VCaP (cell line): ENCODE data around the gene LY6G6C.

Source experiments
- H3K27ac ChIP-seq: fragments of 450-650 bp; 2 replicates; pipeline ENCODE4 v1.5.1; 2017
- TF ChIP-seq, protein P1 (sequence below): fragments of 450-650 bp; conservative IDR thresholded peaks from 2 replicates; pipeline ENCODE4 v1.5.1; 2017; ENCODE audit warnings: mild to moderate bottlenecking, moderate library complexity

The LY6G6C gene

DNA sequence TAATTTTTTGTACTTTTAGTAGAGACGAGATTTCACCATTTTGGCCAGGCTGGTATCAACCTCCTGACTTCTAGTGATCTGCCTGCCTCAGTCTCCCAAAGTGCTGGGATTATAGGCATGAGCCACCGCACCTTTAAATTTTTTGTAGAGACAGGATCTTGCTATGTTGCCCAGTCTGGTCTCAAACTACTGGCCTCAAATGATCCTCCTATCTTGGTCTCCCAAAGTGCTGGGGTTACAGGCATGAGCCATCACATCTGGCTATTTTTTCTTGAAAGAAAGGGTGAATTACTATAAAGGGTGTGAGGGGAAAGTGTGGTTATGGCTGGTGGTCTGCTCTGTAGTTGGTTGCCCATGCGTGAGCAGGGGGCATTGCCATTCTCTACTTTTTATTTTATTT, 13.3 kb downstream of the LY6G6C start:
- TF ChIP-seq, protein P1, sequence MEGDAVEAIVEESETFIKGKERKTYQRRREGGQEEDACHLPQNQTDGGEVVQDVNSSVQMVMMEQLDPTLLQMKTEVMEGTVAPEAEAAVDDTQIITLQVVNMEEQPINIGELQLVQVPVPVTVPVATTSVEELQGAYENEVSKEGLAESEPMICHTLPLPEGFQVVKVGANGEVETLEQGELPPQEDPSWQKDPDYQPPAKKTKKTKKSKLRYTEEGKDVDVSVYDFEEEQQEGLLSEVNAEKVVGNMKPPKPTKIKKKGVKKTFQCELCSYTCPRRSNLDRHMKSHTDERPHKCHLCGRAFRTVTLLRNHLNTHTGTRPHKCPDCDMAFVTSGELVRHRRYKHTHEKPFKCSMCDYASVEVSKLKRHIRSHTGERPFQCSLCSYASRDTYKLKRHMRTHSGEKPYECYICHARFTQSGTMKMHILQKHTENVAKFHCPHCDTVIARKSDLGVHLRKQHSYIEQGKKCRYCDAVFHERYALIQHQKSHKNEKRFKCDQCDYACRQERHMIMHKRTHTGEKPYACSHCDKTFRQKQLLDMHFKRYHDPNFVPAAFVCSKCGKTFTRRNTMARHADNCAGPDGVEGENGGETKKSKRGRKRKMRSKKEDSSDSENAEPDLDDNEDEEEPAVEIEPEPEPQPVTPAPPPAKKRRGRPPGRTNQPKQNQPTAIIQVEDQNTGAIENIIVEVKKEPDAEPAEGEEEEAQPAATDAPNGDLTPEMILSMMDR = no peak
- no peak overlapping the region for H3K27ac ChIP-seq

DNA sequence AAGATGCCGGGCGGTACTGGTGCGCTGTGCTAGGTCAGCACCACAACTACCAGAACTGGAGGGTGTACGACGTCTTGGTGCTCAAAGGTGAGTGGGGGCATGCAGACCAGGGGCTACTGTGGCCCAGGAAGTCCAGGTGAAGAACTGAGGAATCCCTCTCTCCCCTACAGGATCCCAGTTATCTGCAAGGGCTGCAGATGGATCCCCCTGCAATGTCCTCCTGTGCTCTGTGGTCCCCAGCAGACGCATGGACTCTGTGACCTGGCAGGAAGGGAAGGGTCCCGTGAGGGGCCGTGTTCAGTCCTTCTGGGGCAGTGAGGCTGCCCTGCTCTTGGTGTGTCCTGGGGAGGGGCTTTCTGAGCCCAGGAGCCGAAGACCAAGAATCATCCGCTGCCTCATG, 13.8 kb downstream of the LY6G6C start:
- H3K27ac ChIP-seq = no peak overlapping the region
- TF ChIP-seq, protein P1 = no peak

- no peak within 1 kb of the TSS for H3K27ac ChIP-seq
- TF ChIP-seq, protein P1 = no peak
Measured at GRCh38 chr6:31706599-31706998, 14.9 kb downstream of the LY6G6C start, which contains the start of gene LY6G6F. Gene LY6G6F (plus strand): TSS chr6:31706866. CDS start chr6:31706907, 41 bp downstream.

- TF ChIP-seq, protein P1 = no peak
Measured at GRCh38 chr6:31705931-31706330, 15.6 kb downstream of the LY6G6C start.

GRCh38 chr6:31702819-31703716, 18.5 kb downstream of the LY6G6C start, which contains the start of gene ABHD16A:
Gene ABHD16A (minus strand): TSS chr6:31703324. CDS start chr6:31703281, 43 bp downstream.
- TF ChIP-seq, protein P1 = no peak
- H3K27ac ChIP-seq = peak within 1 kb of the TSS; percentile 85

More at GRCh38 chr6:31705931-31706330, 15.6 kb downstream of the LY6G6C start:
- H3K27ac ChIP-seq = no peak overlapping the region

DNA sequence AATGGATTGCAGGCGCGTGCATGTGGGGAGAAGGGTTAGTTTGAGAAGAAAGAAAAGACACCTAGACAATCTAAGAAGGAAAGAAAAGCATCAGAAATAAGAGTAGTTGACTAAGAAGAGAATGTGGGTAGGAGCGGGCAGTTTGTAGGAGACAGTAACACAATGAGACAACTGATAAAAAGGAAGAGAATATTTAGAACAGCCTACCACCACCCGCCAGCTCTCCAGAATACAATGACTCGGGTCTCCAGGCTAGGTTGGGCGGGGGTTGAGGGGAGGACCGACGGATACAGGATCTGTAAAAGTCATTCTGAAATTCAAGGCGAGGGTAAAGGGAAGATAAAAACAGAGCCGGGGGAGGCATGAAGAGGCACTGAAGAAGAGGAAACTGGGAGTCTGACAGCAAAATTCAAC, 19.1 kb downstream of the LY6G6C start:
- H3K27ac ChIP-seq = peak overlapping the region; percentile 85
- TF ChIP-seq, protein P1 = no peak

GRCh38 chr6:31701666-31702404, 19.7 kb downstream of the LY6G6C start:
- H3K27ac ChIP-seq = peak overlapping the region; percentile 85
- TF ChIP-seq, protein P1 = no peak
